Smooth muscle cell (in vitro differentiated cells): ENCODE data around the gene TBC1D19. TPM values are rescaled to one million over a fixed set of nuclear protein-coding genes. Genes with fewer than 3 reads are reported as not detected.
"Not testable (repeated sequence)": the region's sequence is repeated elsewhere in the genome, so short reads cannot be mapped to it uniquely, and the experiment has no call there.

ENCODE experiments used
- DNase-seq: peaks from one replicate; lab custom pipeline; 2025; ENCODE audit not compliant: unreplicated experiment; lab: John Stamatoyannopoulos, UW
- H2AFZ ChIP-seq: fragments of 200-600 bp; sonication (generic); 2 replicates; pipeline ENCODE4 v1.6.0; 2016; ENCODE audit warnings: antibody characterized with exemption, low read depth, mild to moderate bottlenecking
- H3F3A ChIP-seq: fragments of 200-600 bp; sonication (generic); 2 replicates; pipeline ENCODE4 v1.6.0; 2017; ENCODE audit warnings: antibody characterized with exemption, low read depth
- H3K27ac ChIP-seq: fragments of 200-600 bp; sonication (generic); 2 replicates; pipeline ENCODE4 v1.5.1; 2016; ENCODE audit warnings: low read depth, mild to moderate bottlenecking
- H3K27me3 ChIP-seq: fragments of 200-600 bp; sonication (generic); 2 replicates; pipeline ENCODE4 v1.6.1; 2016; ENCODE audit warnings: low read depth, mild to moderate bottlenecking
- H3K36me3 ChIP-seq: fragments of 200-600 bp; sonication (generic); 2 replicates; pipeline ENCODE4 v1.5.1; 2016; ENCODE audit warnings: low read depth
- H3K4me1 ChIP-seq: fragments of 200-600 bp; sonication (generic); 2 replicates; pipeline ENCODE4 v1.5.1; 2016; ENCODE audit warnings: low read depth
- H3K4me2 ChIP-seq: fragments of 200-600 bp; sonication (generic); 2 replicates; pipeline ENCODE4 v1.6.0; 2016; ENCODE audit warnings: mild to moderate bottlenecking
- H3K4me3 ChIP-seq: fragments of 200-600 bp; sonication (generic); 2 replicates; pipeline ENCODE4 v1.5.1; 2016; ENCODE audit warnings: mild to moderate bottlenecking
- H3K79me2 ChIP-seq: fragments of 200-600 bp; sonication (generic); 2 replicates; pipeline ENCODE4 v1.6.0; 2016; ENCODE audit warnings: low read depth, mild to moderate bottlenecking
- H3K9ac ChIP-seq: fragments of 200-600 bp; sonication (generic); 2 replicates; pipeline ENCODE4 v1.6.0; 2016; ENCODE audit warnings: low read depth
- H3K9me3 ChIP-seq: fragments of 200-600 bp; sonication (generic); replicated peaks from 2 replicates; pipeline ENCODE4 v1.5.1; 2016; ENCODE audit warnings: low read depth
- H4K20me1 ChIP-seq: fragments of 200-600 bp; sonication (generic); 2 replicates; pipeline ENCODE4 v1.6.0; 2016; ENCODE audit warnings: low read depth
- CTCF ChIP-seq: fragments of 200-600 bp; sonication (generic); IDR thresholded peaks from 2 replicates; pipeline ENCODE4 v1.5.1; 2017; ENCODE audit warnings: borderline replicate concordance, mild to moderate bottlenecking, antibody characterized with exemption; ENCODE audit not compliant: insufficient read depth, poor library complexity, severe bottlenecking
- WGBS: methylation state at CpG from one replicate; pipeline ENCODE4 v1.1.7; 2016; ENCODE audit warnings: low lambda C conversion rate; 5-methylcytosine and 5-hydroxymethylcytosine counted together
- polyA plus RNA-seq: library from polyadenylated mRNA; unstranded; fragments of >200 nt; fragmentation: Nextera tagmentation; extraction: Ambion mirVana; gene quantifications from 2 replicates; pipeline ENCODE4 v1.2.1, GENCODE V29; 2016
- total RNA-seq: library from RNA; depleted of rRNA; stranded (reverse); fragments of >200 nt; gene quantifications from 2 replicates; pipeline ENCODE4 v1.2.3, GENCODE V29; 2014

TBC1D19 gene
- total and polyA plus RNA-seq, 2 experiments from 2014 or later, result 19.2 to 33.8 TPM

- DNase-seq, result no peak
These were observed 841 bp downstream of the TBC1D19 start for GRCh38 chr4:26584725-26585124.

GRCh38 chr4:26589705-26590104 is 5.8 kb downstream of the TBC1D19 start:
- no peaks in the 10 kb centered on the region for H3F3A ChIP-seq
- H2AFZ ChIP-seq, result no peak overlapping the region
- H3K4me1 ChIP-seq, result peaks cover 8% of the 10 kb centered on the region
- no peak for TF ChIP-seq CTCF
- peak overlapping the region; percentile 30 for H3K27ac ChIP-seq
- no peaks in the 10 kb centered on the region for H3K36me3 ChIP-seq
- no peaks in the 10 kb centered on the region for H3K9me3 ChIP-seq
- no peak overlapping the region for H3K4me3 ChIP-seq
- H4K20me1 ChIP-seq, result no peaks in the 10 kb centered on the region
- no peak for DNase-seq
- H3K27me3 ChIP-seq, result no peaks in the 10 kb centered on the region
- H3K4me2 ChIP-seq, result no peak overlapping the region
- no peak overlapping the region for H3K9ac ChIP-seq
- WGBS, result 81% methylated on average over 2 of the region's 2 CpGs
- peaks cover 70% of the 10 kb centered on the region for H3K79me2 ChIP-seq

More at GRCh38 chr4:26584725-26585124, 841 bp downstream of the TBC1D19 start:
- Histone ChIP-seq H3K79me2 (peaks cover 54% of the 10 kb centered on the region), H3K4me2 (peak overlapping the region; percentile 97), H3K4me1 (peaks cover 12% of the 10 kb centered on the region), H3K4me3 (peak overlapping the region; percentile 93), H3K27me3 (no peaks in the 10 kb centered on the region), H3K9me3 (no peaks in the 10 kb centered on the region), H3K36me3 (no peaks in the 10 kb centered on the region), H2AFZ (peak overlapping the region; percentile 91), H3K27ac (peak overlapping the region; percentile 76), H4K20me1 (no peaks in the 10 kb centered on the region), H3K9ac (peak overlapping the region; percentile 82), H3F3A (no peaks in the 10 kb centered on the region)
- WGBS, result 35% methylated on average over 4 of the region's 4 CpGs
- no peak for TF ChIP-seq CTCF

GRCh38 chr4:26590639-26591038 is 6.8 kb downstream of the TBC1D19 start:
- Histone ChIP-seq H3K9me3 (no peaks in the 10 kb centered on the region), H2AFZ (no peak overlapping the region), H3K4me2 (peak overlapping the region; percentile 14), H4K20me1 (no peaks in the 10 kb centered on the region), H3K27ac (peak overlapping the region; percentile 35), H3K9ac (no peak overlapping the region), H3K36me3 (no peaks in the 10 kb centered on the region), H3K79me2 (peaks cover 70% of the 10 kb centered on the region), H3K4me3 (no peak overlapping the region), H3K4me1 (no peaks in the 10 kb centered on the region), H3F3A (no peaks in the 10 kb centered on the region), H3K27me3 (no peaks in the 10 kb centered on the region)
- TF ChIP-seq CTCF, result no peak
- DNase-seq, result no peak
- 55% methylated on average over 2 of the region's 2 CpGs for WGBS

GRCh38 chr4:26593557-26593956 is 9.7 kb downstream of the TBC1D19 start:
- not testable (repeated sequence) for H2AFZ ChIP-seq, H3K27ac ChIP-seq, H3K9ac ChIP-seq, H4K20me1 ChIP-seq, H3K4me1 ChIP-seq, H3K4me2 ChIP-seq, H3K36me3 ChIP-seq, H3K9me3 ChIP-seq, H3K4me3 ChIP-seq, DNase-seq, H3F3A ChIP-seq, H3K27me3 ChIP-seq
- H3K79me2 ChIP-seq, result peaks cover 71% of the 10 kb centered on the region
- WGBS, result 97% methylated on average over 3 of the region's 3 CpGs
